ENCODE results near the gene WNT9A.
"Not testable (repeated sequence)": the region's sequence is repeated elsewhere in the genome, so short reads cannot be mapped to it uniquely, and the experiment has no call there.

WNT9A gene

GRCh38 chr1:227947676-227948492 lies at the start of gene WNT9A:
WNT9A (minus strand) TSS chr1:227947932; CDS start chr1:227947887, 45 bp downstream.
- H3K27me3 Mint-ChIP-seq: peaks cover 17% of the 10 kb centered on the region
- peak within 1 kb of the TSS; percentile 60 for H3K4me3 Mint-ChIP-seq
- no peak for DNase-seq (ENCODE audit: low spot score in 2 of 2)
- H3K36me3 Mint-ChIP-seq: no peaks in the 10 kb centered on the region
- peaks cover 4% of the 10 kb centered on the region for H3K4me1 Mint-ChIP-seq
- H3K9me3 Mint-ChIP-seq: no peaks in the 10 kb centered on the region
- peak; percentile 28 for ATAC-seq (ENCODE audit: low read depth)
- no peak within 1 kb of the TSS for H3K27ac Mint-ChIP-seq

- peaks cover 7% of the 10 kb centered on the region for H3K27me3 Mint-ChIP-seq
These were observed 48.6 kb upstream of the WNT9A start for GRCh38 chr1:227996187-227996950.

GRCh38 chr1:227994632-227995300 lies 47.0 kb upstream of the WNT9A start:
- H3K4me1 Mint-ChIP-seq: no peaks in the 10 kb centered on the region
- H3K4me3 Mint-ChIP-seq: no peak overlapping the region
- H3K9me3 Mint-ChIP-seq: peaks cover 15% of the 10 kb centered on the region
- peaks cover 1% of the 10 kb centered on the region for H3K36me3 Mint-ChIP-seq
- DNase-seq (ENCODE audit: low spot score in 2 of 2) (no peak), ATAC-seq (ENCODE audit: low read depth) (no peak)
- H3K27me3 Mint-ChIP-seq: peaks cover 5% of the 10 kb centered on the region
- H3K27ac Mint-ChIP-seq: no peak overlapping the region

More at GRCh38 chr1:227996187-227996950, 48.6 kb upstream of the WNT9A start:
- ATAC-seq (ENCODE audit: low read depth) (no peak), DNase-seq (ENCODE audit: low spot score in 2 of 2) (no peak)
- no peak overlapping the region for H3K4me3 Mint-ChIP-seq
- no peak overlapping the region for H3K27ac Mint-ChIP-seq
- no peaks in the 10 kb centered on the region for H3K36me3 Mint-ChIP-seq
- H3K9me3 Mint-ChIP-seq: peaks cover 15% of the 10 kb centered on the region
- H3K4me1 Mint-ChIP-seq: no peaks in the 10 kb centered on the region

- no peak for DNase-seq (ENCODE audit: low spot score in 2 of 2)
- H3K27me3 Mint-ChIP-seq: peaks cover 8% of the 10 kb centered on the region
- peaks cover 7% of the 10 kb centered on the region for H3K9me3 Mint-ChIP-seq
- no peak overlapping the region for H3K4me3 Mint-ChIP-seq
- no peaks in the 10 kb centered on the region for H3K4me1 Mint-ChIP-seq
- ATAC-seq (ENCODE audit: low read depth): no peak
- H3K27ac Mint-ChIP-seq: no peak overlapping the region
- H3K36me3 Mint-ChIP-seq: peaks cover 4% of the 10 kb centered on the region
These were observed 39.4 kb upstream of the WNT9A start for GRCh38 chr1:227987181-227987580.

- not testable (repeated sequence) for H3K4me3 Mint-ChIP-seq; H3K9me3 Mint-ChIP-seq; H3K36me3 Mint-ChIP-seq; DNase-seq (ENCODE audit: low spot score in 2 of 2); H3K4me1 Mint-ChIP-seq; H3K27ac Mint-ChIP-seq; H3K27me3 Mint-ChIP-seq; ATAC-seq (ENCODE audit: low read depth)
These were observed 28.0 kb upstream of the WNT9A start for GRCh38 chr1:227975583-227976283.

- H3K4me1 Mint-ChIP-seq; H3K27me3 Mint-ChIP-seq; DNase-seq (ENCODE audit: low spot score in 2 of 2); ATAC-seq (ENCODE audit: low read depth); H3K4me3 Mint-ChIP-seq; H3K9me3 Mint-ChIP-seq; H3K36me3 Mint-ChIP-seq; H3K27ac Mint-ChIP-seq: not testable (repeated sequence)
These were observed 26.1 kb upstream of the WNT9A start for GRCh38 chr1:227973724-227974288.

GRCh38 chr1:227972843-227973374 lies 25.2 kb upstream of the WNT9A start:
- ATAC-seq (ENCODE audit: low read depth); H3K9me3 Mint-ChIP-seq; H3K27me3 Mint-ChIP-seq; H3K36me3 Mint-ChIP-seq; H3K4me3 Mint-ChIP-seq; H3K27ac Mint-ChIP-seq; DNase-seq (ENCODE audit: low spot score in 2 of 2); H3K4me1 Mint-ChIP-seq: not testable (repeated sequence)

GRCh38 chr1:227972283-227972679 lies 24.5 kb upstream of the WNT9A start:
- not testable (repeated sequence) for H3K27ac Mint-ChIP-seq; DNase-seq (ENCODE audit: low spot score in 2 of 2); H3K9me3 Mint-ChIP-seq; H3K36me3 Mint-ChIP-seq; ATAC-seq (ENCODE audit: low read depth); H3K4me1 Mint-ChIP-seq; H3K4me3 Mint-ChIP-seq; H3K27me3 Mint-ChIP-seq

- not testable (repeated sequence) for H3K27ac Mint-ChIP-seq; H3K4me1 Mint-ChIP-seq; H3K36me3 Mint-ChIP-seq; H3K4me3 Mint-ChIP-seq; H3K9me3 Mint-ChIP-seq; ATAC-seq (ENCODE audit: low read depth); H3K27me3 Mint-ChIP-seq; DNase-seq (ENCODE audit: low spot score in 2 of 2)
These were observed 24.0 kb upstream of the WNT9A start for GRCh38 chr1:227971643-227972282.

- not testable (repeated sequence) for ATAC-seq (ENCODE audit: low read depth); H3K4me3 Mint-ChIP-seq; DNase-seq (ENCODE audit: low spot score in 2 of 2); H3K9me3 Mint-ChIP-seq; H3K4me1 Mint-ChIP-seq; H3K27ac Mint-ChIP-seq; H3K36me3 Mint-ChIP-seq; H3K27me3 Mint-ChIP-seq
These were observed 23.5 kb upstream of the WNT9A start for GRCh38 chr1:227971216-227971615.

GRCh38 chr1:227970076-227970995 lies 22.6 kb upstream of the WNT9A start:
- not testable (repeated sequence) for H3K4me1 Mint-ChIP-seq; ATAC-seq (ENCODE audit: low read depth); H3K9me3 Mint-ChIP-seq; H3K4me3 Mint-ChIP-seq; H3K27me3 Mint-ChIP-seq; H3K27ac Mint-ChIP-seq; DNase-seq (ENCODE audit: low spot score in 2 of 2); H3K36me3 Mint-ChIP-seq

GRCh38 chr1:227967815-227968214 lies 20.1 kb upstream of the WNT9A start:
- H3K4me3 Mint-ChIP-seq; DNase-seq (ENCODE audit: low spot score in 2 of 2); H3K27ac Mint-ChIP-seq; H3K4me1 Mint-ChIP-seq; H3K9me3 Mint-ChIP-seq; H3K27me3 Mint-ChIP-seq; H3K36me3 Mint-ChIP-seq; ATAC-seq (ENCODE audit: low read depth): not testable (repeated sequence)
